A673 (cell line): Measurements from ENCODE around the gene CCL4. TPM values are rescaled to one million over a fixed set of nuclear protein-coding genes. Genes with fewer than 3 reads are reported as not detected.

Experiments
- BruUV-seq: library from RNA; stranded (reverse); fragments of 400-500 nt; replicated peaks from 2 replicates; lab custom pipeline; 2021; lab: Mats Ljungman, UMichigan
- CTCF ChIA-PET: fragments of 300-600 bp; sonication (Branson Sonifier 250); formaldehyde crosslinking; loops from one replicate; lab custom pipeline; 2022; ENCODE audit warnings: antibody characterized with exemption; lab: Charles Lee
- POLR2A ChIA-PET: fragments of 300-600 bp; sonication (Branson Sonifier 250); formaldehyde crosslinking; loops from one replicate; lab custom pipeline; 2022; ENCODE audit warnings: antibody characterized with exemption; ENCODE audit not compliant: low non-redundant PET; lab: Charles Lee
- DNase-seq: peaks from one replicate; pipeline ENCODE4 v3.0.0-alpha.2; 2015; ENCODE audit warnings: low spot score
- H3K27ac ChIP-seq: fragments of 200-600 bp; sonication (generic); 2 replicates; pipeline ENCODE4 v1.5.1; 2016; ENCODE audit warnings: mixed run types, low read depth, mild to moderate bottlenecking, mixed read lengths, antibody characterized with exemption, low read length; ENCODE audit not compliant: poor library complexity, severe bottlenecking
- H3K27me3 ChIP-seq: fragments of 200-600 bp; sonication (generic); replicated peaks from 2 replicates; pipeline ENCODE4 v1.6.1; 2017; ENCODE audit warnings: mixed run types, low read depth, mild to moderate bottlenecking, mixed read lengths, antibody characterized with exemption, low read length; ENCODE audit not compliant: insufficient read depth, poor library complexity
- H3K36me3 ChIP-seq: fragments of 200-600 bp; sonication (generic); 2 replicates; pipeline ENCODE4 v1.6.1; 2016; ENCODE audit warnings: mixed run types, mild to moderate bottlenecking, mixed read lengths, antibody characterized with exemption, low read length; ENCODE audit not compliant: insufficient read depth, poor library complexity, severe bottlenecking
- H3K4me1 ChIP-seq: fragments of 200-600 bp; sonication (generic); 2 replicates; pipeline ENCODE4 v1.6.1; 2017; ENCODE audit warnings: mixed run types, mild to moderate bottlenecking, mixed read lengths, antibody characterized with exemption, low read length; ENCODE audit not compliant: insufficient read depth, poor library complexity, severe bottlenecking
- H3K4me3 ChIP-seq: fragments of 200-600 bp; sonication (generic); 2 replicates; pipeline ENCODE4 v1.5.1; 2016; ENCODE audit warnings: low read depth, mixed run types, mild to moderate bottlenecking, mixed read lengths, low read length; ENCODE audit not compliant: poor library complexity, severe bottlenecking
- H3K9me3 ChIP-seq: fragments of 200-600 bp; sonication (generic); 2 replicates; pipeline ENCODE4 v1.6.1; 2016; ENCODE audit warnings: mixed run types, low read depth, mild to moderate bottlenecking, mixed read lengths, antibody characterized with exemption, low read length; ENCODE audit not compliant: poor library complexity, severe bottlenecking
- CTCF ChIP-seq: fragments of 300-800, 200-600 bp; sonication (generic); conservative IDR thresholded peaks from 2 replicates; pipeline ENCODE4 v1.5.1; 2017; ENCODE audit warnings: low read depth, mild to moderate bottlenecking, antibody characterized with exemption, low read length, moderate library complexity, mixed read lengths
- EZH2 ChIP-seq: fragments of 200-600 bp; sonication (generic); IDR thresholded peaks from 2 replicates; pipeline ENCODE4 v1.6.1; 2017; ENCODE audit warnings: borderline replicate concordance, low read depth, mild to moderate bottlenecking, mixed read lengths, antibody characterized with exemption, low read length; ENCODE audit not compliant: poor library complexity, severe bottlenecking
- intact Hi-C: fragments of 100-400 bp; cut with micrococcal nuclease; formaldehyde crosslinking; loops from one replicate; pipeline ENCODE4 v1.10.0; 2022; ENCODE audit not compliant: unreplicated experiment
- total RNA-seq: library from RNA; stranded (reverse); gene quantifications from 2 replicates; pipeline ENCODE4 v1.2.3, GENCODE V29; 2021

Gene CCL4
- total RNA-seq, 1 experiment from 2014 or later, result not detected

- CTCF ChIA-PET, result no interaction called here
- no peaks in the 10 kb centered on the region for H3K27me3 ChIP-seq
- H3K27ac ChIP-seq, result no peak overlapping the region
- BruUV-seq, result no TSS peak
- no peaks in the 10 kb centered on the region for H3K9me3 ChIP-seq
- H3K4me3 ChIP-seq, result no peak overlapping the region
- no peak for DNase-seq
- POLR2A ChIA-PET, result no interaction called here
- no peaks in the 10 kb centered on the region for H3K36me3 ChIP-seq
- intact Hi-C loops, result no loop called here
- TF ChIP-seq EZH2, result no peak
- no peak for TF ChIP-seq CTCF
- no peaks in the 10 kb centered on the region for H3K4me1 ChIP-seq
These were observed 48.4 kb downstream of the CCL4 start for GRCh38 chr17:36151891-36152638.

GRCh38 chr17:36152639-36153120 is 49.1 kb downstream of the CCL4 start:
- POLR2A ChIA-PET, result no interaction called here
- intact Hi-C loops, result no loop called here
- CTCF ChIA-PET, result no interaction called here

DNA sequence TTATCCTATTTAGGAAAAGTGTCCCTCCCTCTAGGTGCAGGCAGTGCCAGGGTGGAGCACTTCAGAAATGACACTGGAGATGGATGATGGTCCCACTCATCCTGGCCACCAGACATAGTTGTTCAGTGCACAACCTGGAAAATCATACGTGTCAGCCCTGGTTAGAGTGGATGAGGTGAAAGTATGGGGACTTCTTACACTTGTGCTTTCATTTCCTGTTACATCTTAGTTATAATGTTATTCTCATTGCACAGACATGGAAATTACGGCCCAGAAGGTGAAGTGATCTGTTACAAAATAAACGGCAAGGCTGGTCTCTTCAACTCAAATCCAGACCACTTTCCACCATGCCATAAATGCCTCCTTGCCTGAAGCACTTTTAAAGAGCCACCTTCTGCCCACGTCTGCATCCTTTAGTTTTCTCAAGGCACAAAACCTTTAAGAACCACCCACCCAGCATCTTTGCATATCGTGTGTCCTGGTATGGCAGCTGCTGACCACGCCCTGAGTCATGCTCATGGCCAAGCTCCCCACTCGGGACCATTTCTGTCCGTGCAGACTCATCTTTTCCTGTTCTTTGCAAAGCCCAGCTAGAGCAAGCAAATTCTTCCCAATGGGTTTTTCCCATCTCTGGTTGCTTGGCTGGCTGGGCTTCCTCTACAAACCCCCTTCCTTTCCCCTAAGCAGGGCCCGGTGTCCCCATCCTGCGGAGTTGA is 50.4 kb downstream of the CCL4 start:
- POLR2A ChIA-PET, result no interaction called here
- H3K4me1 ChIP-seq, result no peaks in the 10 kb centered on the region
- TF ChIP-seq EZH2 (no peak), CTCF (no peak)
- H3K27ac ChIP-seq, result no peak overlapping the region
- intact Hi-C loops, result no loop called here
- BruUV-seq, result no TSS peak
- H3K27me3 ChIP-seq, result no peaks in the 10 kb centered on the region
- no peaks in the 10 kb centered on the region for H3K9me3 ChIP-seq
- DNase-seq, result no peak
- no peaks in the 10 kb centered on the region for H3K36me3 ChIP-seq
- no peak overlapping the region for H3K4me3 ChIP-seq
- CTCF ChIA-PET, result no interaction called here

More at GRCh38 chr17:36152639-36153120, 49.1 kb downstream of the CCL4 start:
- TF ChIP-seq CTCF (no peak), EZH2 (no peak)
- H3K4me1 ChIP-seq, result no peaks in the 10 kb centered on the region
- no peak overlapping the region for H3K4me3 ChIP-seq
- H3K27ac ChIP-seq, result no peak overlapping the region
- H3K36me3 ChIP-seq, result no peaks in the 10 kb centered on the region
- no TSS peak for BruUV-seq
- no peak for DNase-seq
- H3K27me3 ChIP-seq, result no peaks in the 10 kb centered on the region
- no peaks in the 10 kb centered on the region for H3K9me3 ChIP-seq

Other genes starting within 250 kb of the CCL4 start
- not detected in 2 replicates for gene HEATR9, start 234.9 kb upstream of the CCL4 start, total RNA-seq
- gene CCL5, start 223.5 kb upstream of the CCL4 start, total RNA-seq, result not detected in 2 replicates
- 2.1 and 5.5 TPM in 2 replicates for gene RDM1, start 173.1 kb upstream of the CCL4 start, total RNA-seq
- gene LYZL6, start 160.1 kb upstream of the CCL4 start, total RNA-seq, result not detected in 2 replicates
- gene CCL16, start 122.3 kb upstream of the CCL4 start, total RNA-seq, result not detected in 2 replicates
- gene CCL14, start 117.1 kb upstream of the CCL4 start, total RNA-seq, result not detected in 2 replicates
- gene CCL15, start 102.3 kb upstream of the CCL4 start, total RNA-seq, result not detected in 2 replicates
- gene CCL23, start 85.9 kb upstream of the CCL4 start, total RNA-seq, result not detected in 2 replicates
- gene CCL18, start 39.6 kb upstream of the CCL4 start, total RNA-seq, result not detected in 2 replicates
- gene CCL3, start 13.7 kb upstream of the CCL4 start, total RNA-seq, result not detected in 2 replicates
- 5.0 and 5.1 TPM in 2 replicates for gene TBC1D3B, start 72.8 kb downstream of the CCL4 start, total RNA-seq
- gene CCL3L1, start 92.9 kb downstream of the CCL4 start, total RNA-seq, result not detected in 2 replicates
- gene CCL4L2, start 107.2 kb downstream of the CCL4 start, total RNA-seq, result not detected in 2 replicates
- 0.58 TPM in 1 of 2 replicates, not detected in the other for gene TBC1D3I, start 160.7 kb downstream of the CCL4 start, total RNA-seq
- gene TBC1D3G, start 220.1 kb downstream of the CCL4 start, total RNA-seq, result not detected in 2 replicates